ENCODE data around the gene CAMKV.

The CAMKV gene

DNA sequence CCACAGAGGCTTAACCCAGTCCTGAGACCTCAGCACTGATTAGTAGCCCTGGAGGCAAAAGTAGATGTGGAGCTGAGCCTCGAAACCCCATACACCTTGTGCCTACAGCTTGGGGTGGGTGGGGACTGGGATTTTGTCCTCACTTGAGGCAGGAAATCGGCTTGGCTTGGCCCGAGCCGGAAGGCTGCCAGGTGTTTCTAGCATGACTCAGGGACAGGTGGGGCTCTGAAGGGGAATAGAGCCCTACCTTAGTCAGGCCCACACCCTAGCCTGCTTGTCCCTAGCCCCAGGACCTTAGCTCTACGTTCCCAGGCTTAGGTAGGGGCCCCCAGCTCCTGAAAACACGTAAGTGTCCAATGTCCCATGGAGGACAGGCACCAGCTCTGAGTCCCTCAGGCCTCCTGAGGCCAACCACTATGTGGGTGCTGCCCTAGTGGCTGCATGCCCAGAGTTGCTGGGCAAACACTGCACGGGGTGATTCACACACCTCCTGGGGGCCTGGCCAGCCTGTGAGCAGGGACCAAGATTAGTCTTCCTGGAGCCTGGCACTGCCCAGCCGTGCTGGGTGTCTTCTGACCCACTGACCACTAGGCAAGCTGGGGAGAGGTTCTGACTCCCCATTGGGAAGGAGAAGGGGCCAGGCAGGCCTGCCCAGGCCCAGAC lies 30.9 kb upstream of the CAMKV start:
- no peaks in the 10 kb centered on the region for H3K79me2 ChIP-seq (ENCODE audit: insufficient read depth, low read length)
- no peak overlapping the region for H2AFZ ChIP-seq (ENCODE audit: low read depth, low read length, severe bottlenecking)
- no peaks in the 10 kb centered on the region for H3K27me3 ChIP-seq (ENCODE audit: low read length)
- H4K20me1 ChIP-seq (ENCODE audit: low read depth, low read length), result no peaks in the 10 kb centered on the region
- H3K9me2 ChIP-seq (replicated peaks; ENCODE audit: insufficient read depth, low read length), result no peaks in the 10 kb centered on the region
- H3K36me3 ChIP-seq (ENCODE audit: low read length), result no peaks in the 10 kb centered on the region
- H3K4me2 ChIP-seq (ENCODE audit: low read depth, low read length, poor library complexity, severe bottlenecking), result no peak overlapping the region
- H3F3A ChIP-seq (ENCODE audit: insufficient read depth), result no peaks in the 10 kb centered on the region
- H3K4me3 ChIP-seq (ENCODE audit: insufficient read depth, low read length, poor library complexity, severe bottlenecking), result no peak overlapping the region
- H3K9ac ChIP-seq (ENCODE audit: low read length), result no peak overlapping the region
- no peaks in the 10 kb centered on the region for H3K9me3 ChIP-seq (ENCODE audit: insufficient read depth, low read length)
- TF ChIP-seq, protein P1, sequence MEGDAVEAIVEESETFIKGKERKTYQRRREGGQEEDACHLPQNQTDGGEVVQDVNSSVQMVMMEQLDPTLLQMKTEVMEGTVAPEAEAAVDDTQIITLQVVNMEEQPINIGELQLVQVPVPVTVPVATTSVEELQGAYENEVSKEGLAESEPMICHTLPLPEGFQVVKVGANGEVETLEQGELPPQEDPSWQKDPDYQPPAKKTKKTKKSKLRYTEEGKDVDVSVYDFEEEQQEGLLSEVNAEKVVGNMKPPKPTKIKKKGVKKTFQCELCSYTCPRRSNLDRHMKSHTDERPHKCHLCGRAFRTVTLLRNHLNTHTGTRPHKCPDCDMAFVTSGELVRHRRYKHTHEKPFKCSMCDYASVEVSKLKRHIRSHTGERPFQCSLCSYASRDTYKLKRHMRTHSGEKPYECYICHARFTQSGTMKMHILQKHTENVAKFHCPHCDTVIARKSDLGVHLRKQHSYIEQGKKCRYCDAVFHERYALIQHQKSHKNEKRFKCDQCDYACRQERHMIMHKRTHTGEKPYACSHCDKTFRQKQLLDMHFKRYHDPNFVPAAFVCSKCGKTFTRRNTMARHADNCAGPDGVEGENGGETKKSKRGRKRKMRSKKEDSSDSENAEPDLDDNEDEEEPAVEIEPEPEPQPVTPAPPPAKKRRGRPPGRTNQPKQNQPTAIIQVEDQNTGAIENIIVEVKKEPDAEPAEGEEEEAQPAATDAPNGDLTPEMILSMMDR (IDR thresholded peaks at IDR 0.05; ENCODE audit: insufficient read depth, low read length, poor library complexity, severe bottlenecking), result no peak
- no peak for TF ChIP-seq EZH2phosphoT487 (conservative IDR thresholded peaks at IDR 0.05; ENCODE audit: low read length)
- no peak overlapping the region for H3K27ac ChIP-seq (ENCODE audit: low read depth, low read length)

DNA sequence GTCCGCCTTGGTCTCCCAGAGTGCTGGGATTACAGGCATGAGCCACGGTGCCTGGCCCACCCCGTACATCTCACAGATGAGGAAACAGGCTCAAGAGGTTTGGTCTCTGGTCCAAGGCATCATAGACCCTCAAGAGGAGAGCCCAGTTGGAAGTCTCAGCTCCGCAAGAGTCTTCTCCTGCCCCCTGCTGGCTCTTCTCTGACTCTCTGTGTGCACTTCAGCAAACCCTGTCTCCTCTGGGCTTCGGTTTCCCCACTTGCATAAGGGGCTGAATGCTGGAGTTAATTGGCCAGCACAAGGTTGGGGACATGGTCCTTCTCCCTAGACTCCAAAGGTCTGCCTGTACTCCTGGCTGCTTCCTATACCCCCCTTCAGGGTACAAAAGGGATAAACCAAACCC lies 30.1 kb upstream of the CAMKV start:
- Histone ChIP-seq H3K9me3 (ENCODE audit: insufficient read depth, low read length) (no peaks in the 10 kb centered on the region), H3K4me3 (ENCODE audit: insufficient read depth, low read length, poor library complexity, severe bottlenecking) (no peak overlapping the region), H3K4me2 (ENCODE audit: low read depth, low read length, poor library complexity, severe bottlenecking) (no peak overlapping the region), H3K36me3 (ENCODE audit: low read length) (no peaks in the 10 kb centered on the region), H2AFZ (ENCODE audit: low read depth, low read length, severe bottlenecking) (no peak overlapping the region), H3K79me2 (ENCODE audit: insufficient read depth, low read length) (no peaks in the 10 kb centered on the region), H3F3A (ENCODE audit: insufficient read depth) (no peaks in the 10 kb centered on the region), H3K9ac (ENCODE audit: low read length) (no peak overlapping the region), H3K27ac (ENCODE audit: low read depth, low read length) (no peak overlapping the region), H3K9me2 (replicated peaks; ENCODE audit: insufficient read depth, low read length) (no peaks in the 10 kb centered on the region), H4K20me1 (ENCODE audit: low read depth, low read length) (no peaks in the 10 kb centered on the region), H3K27me3 (ENCODE audit: low read length) (no peaks in the 10 kb centered on the region)
- TF ChIP-seq, protein P1 (IDR thresholded peaks at IDR 0.05; ENCODE audit: insufficient read depth, low read length, poor library complexity, severe bottlenecking), result peak; percentile 48
- no peak for TF ChIP-seq EZH2phosphoT487 (conservative IDR thresholded peaks at IDR 0.05; ENCODE audit: low read length)

GRCh38 chr3:49898991-49899390 lies 29.3 kb upstream of the CAMKV start:
- Histone ChIP-seq H3K4me3 (ENCODE audit: insufficient read depth, low read length, poor library complexity, severe bottlenecking) (no peak overlapping the region), H3K36me3 (ENCODE audit: low read length) (no peaks in the 10 kb centered on the region), H3K9me3 (ENCODE audit: insufficient read depth, low read length) (no peaks in the 10 kb centered on the region), H3K4me2 (ENCODE audit: low read depth, low read length, poor library complexity, severe bottlenecking) (no peak overlapping the region), H3K9ac (ENCODE audit: low read length) (no peak overlapping the region), H3K27ac (ENCODE audit: low read depth, low read length) (no peak overlapping the region), H3K9me2 (replicated peaks; ENCODE audit: insufficient read depth, low read length) (no peaks in the 10 kb centered on the region), H4K20me1 (ENCODE audit: low read depth, low read length) (no peaks in the 10 kb centered on the region), H3K27me3 (ENCODE audit: low read length) (no peaks in the 10 kb centered on the region), H3K79me2 (ENCODE audit: insufficient read depth, low read length) (no peaks in the 10 kb centered on the region), H3F3A (ENCODE audit: insufficient read depth) (no peaks in the 10 kb centered on the region), H2AFZ (ENCODE audit: low read depth, low read length, severe bottlenecking) (no peak overlapping the region)
- TF ChIP-seq, protein P1 (IDR thresholded peaks at IDR 0.05; ENCODE audit: insufficient read depth, low read length, poor library complexity, severe bottlenecking), result no peak
- no peak for TF ChIP-seq EZH2phosphoT487 (conservative IDR thresholded peaks at IDR 0.05; ENCODE audit: low read length)
